Spleen (tissue), 11 donors: ENCODE results near the gene SH3RF1. TPM values are rescaled to one million over a fixed set of nuclear protein-coding genes. Genes with fewer than 3 reads are reported as not detected.

Experiments used
- DNase-seq: peaks from one replicate; pipeline ENCODE4 v3.0.0-alpha.2; 2020
- H3K27ac ChIP-seq, 8 donors: fragments of 200-600 bp; sonication (generic) in 7 of 8; 1 replicate in 4 of 8; 2 replicates in 4 of 8; pipeline versions ENCODE4 v1.5.0 to v1.8.0; 2016 to 2021; ENCODE audit warnings: inconsistent platforms in 4 of 8, mild to moderate bottlenecking in 4 of 8, moderate library complexity in 1 of 8
- H3K27me3 ChIP-seq, 7 donors: fragments of 200-600 bp; sonication (generic) in 6 of 7; replicated peaks in 1 of 7; 1 replicate in 4 of 7; 2 replicates in 3 of 7; pipeline versions ENCODE4 v1.5.0 to v1.8.0; 2016 to 2021; ENCODE audit warnings: inconsistent platforms in 3 of 7, mild to moderate bottlenecking in 1 of 7
- H3K36me3 ChIP-seq, 6 donors: fragments of 200-600 bp; sonication (generic) in 5 of 6; 1 replicate in 4 of 6; 2 replicates in 2 of 6; pipeline versions ENCODE4 v1.5.0 to v1.8.0; 2016 to 2021; ENCODE audit warnings: inconsistent platforms in 2 of 6
- H3K4me1 ChIP-seq, 6 donors: fragments of 200-600 bp; sonication (generic) in 5 of 6; 1 replicate in 3 of 6; 2 replicates in 3 of 6; pipeline versions ENCODE4 v1.5.0 to v1.8.0; 2016 to 2021; ENCODE audit warnings: inconsistent platforms in 3 of 6
- H3K4me3 ChIP-seq, 8 donors: fragments of 200-600 bp; sonication (generic) in 7 of 8; 1 replicate in 4 of 8; 2 replicates in 4 of 8; pipeline versions ENCODE4 v1.5.0 to v1.8.0; 2016 to 2021; ENCODE audit warnings: inconsistent platforms in 4 of 8, mild to moderate bottlenecking in 4 of 8, moderate library complexity in 2 of 8
- H3K9me3 ChIP-seq, 8 donors: fragments of 200-600 bp; sonication (generic) in 7 of 8; 1 replicate in 4 of 8; 2 replicates in 4 of 8; pipeline versions ENCODE4 v1.5.0 to v1.8.0; 2016 to 2021; ENCODE audit warnings: inconsistent platforms in 4 of 8
- CTCF ChIP-seq, 11 experiments: fragments of 200-600 bp in 7 of 11; fragments of 450-650 bp in 4 of 11; sonication (generic) in 4 of 11; IDR thresholded peaks in 8 of 11; conservative IDR thresholded peaks in 3 of 11; 1 replicate in 7 of 11; 2 replicates in 4 of 11; pipeline versions ENCODE4 v1.4.0 to v1.8.0; 2016 to 2021; ENCODE audit warnings: antibody characterized with exemption in 11 of 11, inconsistent platforms in 4 of 11, mild to moderate bottlenecking in 1 of 11
- POLR2A ChIP-seq, 3 donors: fragments of 450-650 bp; IDR thresholded peaks; one replicate each; pipeline ENCODE4 v1.5.1; 2017; ENCODE audit warnings: antibody characterized with exemption in 3 of 3, mild to moderate bottlenecking in 1 of 3
- POLR2AphosphoS5 ChIP-seq, 3 donors: sonication (generic); formaldehyde crosslinking; IDR thresholded peaks; one replicate each; pipeline ENCODE4 v1.5.1; 2017; ENCODE audit warnings: antibody characterized with exemption in 3 of 3
- WGBS, 5 donors: extraction: QIAGEN DNeasy Blood & Tissue Kit in 3 of 5; methylation state at CpG; one replicate each; pipeline versions ENCODE4 v1.1.5 to v1.1.7; 2013 to 2018; 5-methylcytosine and 5-hydroxymethylcytosine counted together
- intact Hi-C: fragments of 100-400 bp; cut with DNase I; formaldehyde crosslinking; loops from one replicate; pipeline ENCODE4 v1.15.0; 2023; ENCODE audit warnings: low total_unique reads
- polyA plus RNA-seq, 3 donors: library from polyadenylated mRNA; stranded (reverse); fragments of 200-250 nt; gene quantifications; one replicate each; pipeline ENCODE4 v1.2.1, GENCODE V29; 2013
- total RNA-seq, 7 donors: library from RNA; depleted of rRNA in 3 of 7; stranded (reverse); fragments of >200 nt in 3 of 7; fragmentation: NEBNext Ultra II Directional in 4 of 7; extraction: Animal tissue kit (Norgen Biotek cat#: 25700) in 4 of 7; gene quantifications; one replicate each; pipeline versions ENCODE4 v1.1.0 to v1.2.1, GENCODE V29; 2016 to 2021
- donor health status: healthy with polysubstance abuse.
- donor health status: DM: no; HTN: no; CAD: no; lungs with moderate emphysema.
- donor health status: DM: no; HTN: no; CAD: no.
- donor health status: Bipolar disorder and iron deficiency.
- donor health status: healthy.
- donor health status: DM: no; HTN: no; CAD: no.
- donor health status: DM: yes; HTN: yes; CAD: no.

The SH3RF1 gene
- total and polyA plus RNA-seq, 10 donors: 1.1 to 18.6 (median 10.0) TPM

DNA sequence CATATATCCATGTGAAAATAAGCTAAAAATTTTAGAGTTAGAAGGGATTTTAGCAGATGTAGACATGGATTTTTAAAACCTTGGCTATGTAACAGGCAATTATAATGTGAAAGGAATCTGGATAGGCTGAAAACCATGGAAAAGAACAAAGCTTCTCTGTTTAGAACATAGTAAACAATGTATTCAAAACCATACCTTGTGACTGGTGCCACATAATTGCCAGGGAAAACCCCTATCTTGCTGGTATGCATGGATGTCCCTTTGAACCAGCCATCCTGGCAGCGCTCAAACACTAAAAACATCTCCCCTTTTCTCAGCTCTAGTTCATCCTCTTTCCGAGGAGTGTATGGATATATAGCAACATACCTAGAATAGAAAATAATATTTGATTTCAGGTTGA is 150.1 kb downstream of the SH3RF1 start:
- no peaks in the 10 kb centered on the region for H3K9me3 ChIP-seq
- DNase-seq: no peak
- peaks cover 0 to 70% (median 15%) of the 10 kb centered on the region in 6 donors for H3K36me3 ChIP-seq
- no peak overlapping the region for H3K27ac ChIP-seq
- intact Hi-C loops: no loop called here
- TF ChIP-seq POLR2AphosphoS5 (IDR thresholded peaks at IDR 0.05): no peak
- no peak for TF ChIP-seq POLR2A (IDR thresholded peaks at IDR 0.05)
- TF ChIP-seq CTCF (IDR thresholded peaks at IDR 0.05 in 8 of 11, conservative IDR thresholded peaks at IDR 0.05 in 3 of 11): no peak
- no peak overlapping the region for H3K4me3 ChIP-seq
- H3K27me3 ChIP-seq: no peaks in the 10 kb centered on the region
- 86 to 100% (median 93%) methylated on average over 2 of the region's 2 CpGs for WGBS, 5 donors
- H3K4me1 ChIP-seq: no peaks in the 10 kb centered on the region

DNA sequence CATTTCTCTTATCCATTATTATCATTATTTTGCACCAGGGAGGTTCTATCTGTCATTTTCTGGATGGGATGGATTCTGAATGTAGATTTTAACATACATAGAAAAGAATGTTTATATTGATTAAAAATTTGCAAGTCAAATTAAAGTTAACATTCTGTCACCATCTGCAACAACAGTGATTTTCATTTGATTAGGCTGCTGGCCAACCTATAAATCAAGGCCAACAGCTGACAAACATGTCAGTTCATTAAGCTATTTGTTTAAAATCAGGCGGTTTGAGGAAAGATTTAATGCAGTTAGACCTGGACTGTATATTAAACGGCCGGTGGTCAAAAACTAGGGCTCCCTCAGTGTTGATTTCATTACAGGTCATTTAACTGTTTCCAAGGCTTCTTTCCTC is 151.2 kb downstream of the SH3RF1 start:
- intact Hi-C loops: no loop called here
- Histone ChIP-seq H3K36me3 (peaks cover 0 to 72% (median 15%) of the 10 kb centered on the region in 6 donors), H3K4me1 (no peaks in the 10 kb centered on the region), H3K9me3 (no peaks in the 10 kb centered on the region), H3K27ac (no peak overlapping the region), H3K27me3 (no peaks in the 10 kb centered on the region), H3K4me3 (no peak overlapping the region)
- 89 to 95% (median 94%) methylated on average over 3 of the region's 3 CpGs for WGBS, 5 donors
- DNase-seq: no peak
- no peak for TF ChIP-seq POLR2AphosphoS5 (IDR thresholded peaks at IDR 0.05)
- TF ChIP-seq CTCF (IDR thresholded peaks at IDR 0.05 in 8 of 11, conservative IDR thresholded peaks at IDR 0.05 in 3 of 11): no peak
- no peak for TF ChIP-seq POLR2A (IDR thresholded peaks at IDR 0.05)

GRCh38 chr4:169117591-169118081 is 153.1 kb downstream of the SH3RF1 start:
- H3K27ac ChIP-seq: no peak overlapping the region
- H3K27me3 ChIP-seq: no peaks in the 10 kb centered on the region
- intact Hi-C loops: no loop called here
- TF ChIP-seq POLR2A (IDR thresholded peaks at IDR 0.05) (no peak), POLR2AphosphoS5 (IDR thresholded peaks at IDR 0.05) (no peak)
- H3K9me3 ChIP-seq: no peaks in the 10 kb centered on the region
- no peak for DNase-seq
- peaks cover 0 to 86% (median 21%) of the 10 kb centered on the region in 6 donors for H3K36me3 ChIP-seq
- H3K4me1 ChIP-seq: no peaks in the 10 kb centered on the region
- WGBS, 5 donors: 88 to 95% (median 92%) methylated on average over 7 of the region's 7 CpGs
- H3K4me3 ChIP-seq: no peak overlapping the region

GRCh38 chr4:169116270-169116901 is 154.4 kb downstream of the SH3RF1 start:
- Histone ChIP-seq H3K9me3 (no peaks in the 10 kb centered on the region), H3K4me1 (no peaks in the 10 kb centered on the region), H3K27me3 (no peaks in the 10 kb centered on the region), H3K36me3 (peaks cover 0 to 77% (median 17%) of the 10 kb centered on the region in 6 donors), H3K4me3 (no peak overlapping the region), H3K27ac (no peak overlapping the region)
- DNase-seq: no peak
- no peak for TF ChIP-seq POLR2A (IDR thresholded peaks at IDR 0.05)
- TF ChIP-seq CTCF (IDR thresholded peaks at IDR 0.05 in 8 of 11, conservative IDR thresholded peaks at IDR 0.05 in 3 of 11): no peak
- 92 to 97% (median 96%) methylated on average over 12 of the region's 12 CpGs for WGBS, 5 donors
- intact Hi-C loops: no loop called here
